ENCODE results near the gene CTNS.

Gene CTNS

DNA sequence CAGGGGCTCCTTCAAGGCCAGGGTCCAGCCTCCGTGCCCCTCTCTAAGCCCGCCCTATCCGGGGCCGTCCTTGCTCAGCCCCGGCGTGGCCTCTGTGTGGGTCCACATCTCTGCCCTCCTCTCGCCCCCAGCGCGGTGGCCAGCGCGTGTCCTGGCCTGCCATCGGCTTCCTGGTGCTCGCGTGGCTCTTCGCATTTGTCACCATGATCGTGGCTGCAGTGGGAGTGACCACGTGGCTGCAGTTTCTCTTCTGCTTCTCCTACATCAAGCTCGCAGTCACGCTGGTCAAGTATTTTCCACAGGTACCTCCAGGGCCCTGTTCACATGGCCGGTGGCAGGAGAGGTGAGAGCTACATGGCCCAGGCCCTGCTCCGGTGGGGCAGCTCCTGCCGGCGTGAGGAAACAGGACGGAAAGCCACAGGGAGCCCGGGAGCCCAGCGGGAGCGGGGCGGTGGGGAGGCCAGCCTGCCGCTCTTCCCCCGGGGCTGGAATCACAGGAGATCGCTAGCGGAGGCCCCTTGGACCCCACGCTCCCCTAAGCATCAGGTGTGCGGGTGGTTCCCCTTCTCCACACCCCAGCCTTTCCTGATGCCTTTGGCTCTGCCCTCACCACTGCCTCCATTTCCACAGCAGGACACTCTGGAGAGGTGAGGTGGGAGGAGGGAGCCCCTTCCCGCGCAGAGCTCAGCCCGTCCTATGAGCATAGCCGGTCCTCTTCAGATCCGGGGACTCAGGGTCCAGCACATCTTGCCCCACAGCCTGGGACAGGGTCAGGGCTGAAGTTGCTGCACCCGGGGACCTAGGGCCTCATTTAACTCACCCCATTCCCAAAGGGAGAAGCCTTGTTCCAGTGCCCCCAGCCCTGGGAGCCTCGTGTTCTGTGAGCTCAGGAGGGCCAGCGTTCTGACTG lies 21.6 kb downstream of the CTNS start:
- peak in 13 of 58 donors; percentile 8 to 44 (median 22) for DNase-seq

DNA sequence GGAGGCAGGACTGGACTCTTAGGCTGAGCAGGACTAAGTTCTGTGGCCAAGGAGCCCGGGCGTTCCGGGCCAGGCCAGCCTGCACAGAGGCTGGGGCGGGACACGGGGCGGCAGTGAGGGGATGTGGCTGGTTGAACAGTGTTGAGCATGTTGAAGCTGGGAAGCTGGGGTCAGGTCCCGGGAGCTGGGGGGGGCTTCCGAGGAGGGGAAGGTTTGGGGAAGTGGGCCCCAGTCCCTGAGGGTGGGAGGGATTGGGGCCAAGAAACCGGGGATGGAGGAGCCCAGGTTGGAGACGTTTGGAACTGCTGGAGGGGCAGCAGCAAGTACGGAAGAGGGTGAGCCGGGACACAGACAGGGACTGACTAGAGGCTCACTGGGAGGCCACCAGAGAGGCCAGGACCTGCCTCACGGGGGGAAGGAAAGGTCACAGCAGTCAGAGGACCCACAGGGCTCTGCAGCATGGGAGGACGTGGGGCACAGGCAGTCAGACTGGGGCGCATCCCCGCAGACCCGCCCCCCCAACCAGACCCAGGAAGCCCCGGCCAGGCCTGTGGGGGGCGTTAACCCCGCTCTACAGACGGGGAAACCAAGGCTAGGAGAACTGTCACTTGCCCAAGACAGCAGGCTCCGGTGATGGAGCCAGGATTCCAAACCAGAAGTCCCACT lies 22.4 kb downstream of the CTNS start:
- DNase-seq: no peak

DNA sequence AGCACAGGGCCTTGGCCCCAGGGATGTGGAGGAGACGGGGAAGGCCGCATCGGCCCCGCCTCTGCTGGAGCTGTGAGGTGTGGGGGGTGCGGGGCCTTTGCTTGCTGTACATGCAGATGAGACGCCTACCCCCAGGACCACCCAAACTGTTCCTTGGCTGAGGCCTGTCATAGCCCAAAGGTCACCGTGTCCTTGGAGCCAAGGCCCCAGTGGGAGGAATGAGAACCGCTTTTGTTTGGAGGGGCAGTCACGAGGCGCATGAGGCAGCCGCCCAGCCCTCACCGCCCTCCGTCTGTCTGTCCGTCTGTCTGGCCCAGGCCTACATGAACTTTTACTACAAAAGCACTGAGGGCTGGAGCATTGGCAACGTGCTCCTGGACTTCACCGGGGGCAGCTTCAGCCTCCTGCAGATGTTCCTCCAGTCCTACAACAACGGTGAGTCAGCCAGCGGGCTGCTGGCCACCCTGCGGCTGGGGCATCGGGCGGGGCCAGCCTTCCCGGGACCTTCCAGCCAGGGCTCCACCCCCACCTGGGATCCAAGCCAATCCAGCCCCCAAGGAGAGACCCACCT lies 23.1 kb downstream of the CTNS start:
- DNase-seq: peak in 19 of 58 donors; percentile 7 to 67 (median 41)

DNA sequence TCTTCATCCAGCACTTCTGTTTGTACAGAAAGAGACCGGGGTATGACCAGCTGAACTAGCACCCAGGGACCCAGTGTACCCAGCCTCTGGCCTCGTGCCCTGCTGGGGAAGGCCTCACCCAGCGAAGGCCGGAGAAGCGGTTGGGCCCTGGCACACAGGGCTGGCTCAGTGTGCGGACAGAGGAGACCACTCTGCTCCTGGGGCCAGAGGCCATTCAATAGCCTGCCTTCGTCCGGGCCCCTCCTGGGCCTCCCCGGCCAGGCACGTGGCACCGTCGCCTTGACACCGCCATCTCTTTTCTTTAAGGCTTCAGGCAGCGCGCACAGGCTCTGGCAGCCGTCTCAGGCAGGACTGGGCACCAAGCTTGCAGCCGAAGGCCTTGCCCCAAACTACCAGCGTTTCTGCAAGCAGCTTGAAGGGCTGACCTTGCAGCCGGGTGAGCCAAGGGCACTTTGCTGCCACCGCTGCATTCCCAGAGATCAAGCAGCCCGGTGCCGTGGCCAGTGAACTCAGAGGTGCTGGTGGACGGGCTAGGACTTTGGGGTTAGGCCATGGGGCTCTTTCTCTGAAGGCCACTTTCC lies 23.8 kb downstream of the CTNS start:
- peak in 30 of 58 donors; percentile 10 to 77 (median 34) for DNase-seq

DNA sequence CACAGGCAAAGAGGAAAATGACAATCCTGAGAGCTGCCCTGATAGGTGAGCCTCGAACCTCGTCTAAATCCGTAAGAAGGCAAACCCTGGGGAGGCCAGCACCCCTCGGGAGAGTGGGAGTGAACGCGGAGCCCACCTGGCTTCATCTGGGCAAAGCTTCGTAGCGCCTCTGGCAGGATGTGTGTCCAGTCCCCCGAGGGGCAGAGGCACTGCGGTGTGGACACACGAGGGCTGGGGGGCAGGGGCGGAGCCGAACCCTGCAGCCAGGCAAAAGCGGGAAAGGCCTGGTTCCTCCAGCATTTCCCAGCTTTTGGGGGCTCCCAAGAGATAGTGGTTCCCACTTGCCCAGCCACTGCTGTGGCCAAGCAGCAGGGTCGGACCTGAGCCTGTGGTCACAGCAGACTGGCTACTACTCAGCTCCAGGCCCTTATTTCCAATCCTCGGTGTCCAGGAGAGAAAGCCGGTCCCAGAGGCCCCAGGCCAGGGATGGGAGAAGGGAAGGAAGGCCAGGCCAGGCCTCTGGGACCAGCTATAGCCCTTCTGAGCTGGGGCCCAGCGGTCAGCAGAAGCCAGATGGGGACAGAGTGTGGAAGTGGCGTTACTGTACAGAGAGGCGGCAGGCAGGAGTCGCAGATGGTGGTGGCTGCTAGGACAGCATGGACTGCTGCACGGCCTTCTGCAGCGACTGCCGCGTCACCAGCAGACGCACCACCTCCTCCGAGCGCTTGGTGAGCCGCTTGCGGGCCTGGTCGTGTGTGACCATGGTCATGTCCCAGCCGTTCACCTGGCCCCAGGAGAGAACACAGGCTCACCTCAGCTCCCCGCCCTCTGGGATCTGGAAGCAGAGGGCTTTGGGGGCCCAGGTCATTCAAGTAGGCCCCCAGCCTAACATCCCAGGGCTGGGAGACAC lies 26.8 kb downstream of the CTNS start:
- DNase-seq: no peak

DNA sequence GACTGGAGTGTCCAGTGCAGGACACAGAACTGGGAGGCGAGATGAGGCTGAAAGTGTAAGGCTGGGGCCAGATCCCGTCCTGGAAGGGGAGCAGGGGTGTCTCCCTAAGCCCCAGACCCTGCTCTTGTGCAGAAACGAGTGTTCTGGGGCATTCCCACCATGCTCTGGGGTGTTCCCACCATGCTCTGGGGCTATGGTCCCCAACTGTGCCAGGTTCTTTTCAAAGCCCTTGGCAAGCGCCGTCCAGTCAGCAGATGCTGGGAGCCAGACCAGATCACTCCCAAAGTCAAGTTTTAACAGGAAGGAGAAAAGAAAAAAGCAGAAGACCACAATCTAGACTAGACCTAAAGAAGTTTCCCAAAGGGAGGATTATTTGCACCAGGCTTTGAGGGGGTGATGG lies 29.3 kb downstream of the CTNS start:
- peak in 41 of 58 donors; percentile 4 to 67 (median 40) for DNase-seq

DNA sequence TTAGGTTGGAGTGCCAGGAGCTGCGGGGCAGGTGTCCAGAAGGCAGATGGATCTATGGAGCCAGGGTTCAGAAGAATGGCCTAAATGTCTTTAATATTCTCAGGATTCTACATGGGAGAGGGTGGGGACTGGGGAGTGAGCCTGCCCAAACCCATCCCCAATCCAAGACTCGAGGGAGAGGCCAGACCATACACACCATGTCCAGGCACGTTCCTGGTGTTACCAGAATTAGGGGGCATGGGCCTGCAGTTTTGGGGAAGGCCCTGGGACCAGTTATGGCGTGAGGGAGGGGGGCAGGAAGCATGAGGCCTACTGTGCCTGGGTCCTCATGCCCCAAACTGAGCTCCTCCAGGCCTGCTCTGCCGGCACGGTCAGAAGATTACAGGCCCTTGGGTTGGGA lies 30.0 kb downstream of the CTNS start:
- DNase-seq: no peak

DNA sequence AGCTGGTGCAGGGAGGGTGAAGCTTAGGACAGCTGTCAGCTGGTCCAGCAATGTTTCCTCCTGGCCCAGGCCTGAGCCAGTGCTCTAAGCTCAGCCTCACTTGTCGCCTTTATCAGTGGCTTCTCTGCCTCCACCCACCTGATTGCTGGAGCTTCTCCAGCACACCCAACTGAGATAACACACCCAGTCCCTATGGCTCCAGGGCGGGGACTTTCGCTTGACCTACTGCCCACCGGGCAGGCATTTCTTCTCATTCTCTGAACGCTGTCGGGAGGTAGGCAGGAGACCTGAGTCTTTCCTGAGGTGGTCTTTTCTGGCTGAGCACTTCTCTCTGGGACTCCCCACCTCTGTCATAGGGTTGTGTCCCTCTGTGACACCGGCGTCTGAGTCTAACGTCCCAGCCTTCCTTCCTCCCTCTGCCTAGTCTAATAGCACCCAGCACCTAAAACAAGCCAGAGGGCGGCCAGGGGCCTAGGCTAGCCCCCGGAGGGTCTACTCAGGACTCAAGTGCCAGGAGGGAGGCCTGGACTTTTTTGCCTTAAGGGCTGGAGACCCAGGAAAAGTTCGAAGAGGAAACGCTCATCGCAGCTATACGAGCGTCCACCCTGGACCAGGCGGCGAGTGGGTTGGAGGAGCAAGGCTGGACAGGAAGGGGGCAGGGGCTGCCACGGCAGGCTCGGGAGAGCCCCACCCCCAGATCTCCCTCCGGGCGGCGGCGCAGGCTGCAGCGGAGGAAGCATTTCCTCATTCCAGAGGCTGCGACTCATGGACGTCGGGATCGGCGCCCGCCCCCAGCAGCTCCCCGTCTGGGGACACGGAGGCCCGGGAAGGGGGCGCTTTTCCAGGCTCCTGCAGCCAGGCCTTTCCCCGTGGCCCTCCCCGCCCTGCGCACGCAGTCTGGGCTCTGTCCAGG lies 31.1 kb downstream of the CTNS start:
- DNase-seq: peak in 37 of 58 donors; percentile 29 to 84 (median 71)

DNA sequence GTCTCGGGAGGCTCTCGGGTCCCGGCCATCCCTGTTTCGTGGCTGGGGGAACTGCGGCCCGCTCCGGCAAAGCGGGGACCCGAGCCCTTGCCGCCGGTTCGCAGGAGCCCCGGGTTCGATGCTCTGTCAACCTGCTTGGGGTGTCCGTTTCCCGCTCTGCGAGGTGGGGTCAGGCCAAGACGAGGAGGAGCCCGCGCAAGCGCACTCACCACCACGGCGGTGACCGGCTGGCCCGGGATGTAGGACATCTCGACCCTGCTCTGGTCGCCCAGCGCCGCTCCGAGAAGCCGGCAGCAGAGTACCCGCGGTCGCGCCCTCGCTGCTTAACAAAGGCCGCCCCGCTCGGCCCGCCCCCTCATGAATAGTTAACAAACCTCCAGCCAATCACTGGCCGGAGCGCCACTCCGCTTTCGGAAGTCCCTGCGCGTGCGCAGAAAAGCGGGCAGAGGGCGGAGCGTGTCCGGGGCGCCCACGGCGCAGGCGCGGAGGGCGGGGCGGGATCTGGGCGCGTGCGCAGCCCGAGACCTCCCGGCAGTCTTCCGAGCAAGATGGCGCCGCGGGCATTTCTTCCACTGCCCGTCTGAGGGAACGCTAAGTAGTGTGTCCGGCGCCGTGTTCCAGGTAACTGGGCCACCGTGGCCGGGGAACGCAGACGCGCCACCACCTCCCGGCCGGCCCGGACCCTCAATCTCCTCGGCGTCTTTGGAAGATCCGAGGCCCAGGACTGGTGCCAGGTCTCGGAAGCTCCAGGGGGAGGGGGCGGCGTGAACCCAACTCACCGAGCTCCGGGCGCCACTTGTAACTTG lies 31.9 kb downstream of the CTNS start, which contains the start of the genes EMC6 and TAX1BP3:
EMC6 (plus strand) TSS at position 534 of the 806 bp plus-strand sequence. CDS start 335 bp downstream, outside the sequence.
TAX1BP3 (minus strand) TSS at position 300 of the 806 bp plus-strand sequence; CDS start at position 248, 52 bp downstream.
- peak; percentile 89 to 100 (median 98) for DNase-seq

DNA sequence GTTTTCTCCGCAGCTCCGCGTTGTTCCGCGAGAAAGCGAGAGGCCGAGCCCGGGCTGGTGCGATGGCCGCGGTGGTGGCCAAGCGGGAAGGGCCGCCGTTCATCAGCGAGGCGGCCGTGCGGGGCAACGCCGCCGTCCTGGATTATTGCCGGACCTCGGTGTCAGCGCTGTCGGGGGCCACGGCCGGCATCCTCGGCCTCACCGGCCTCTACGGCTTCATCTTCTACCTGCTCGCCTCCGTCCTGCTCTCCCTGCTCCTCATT lies 32.5 kb downstream of the CTNS start:
- peak in 1 of 58 donors; percentile 53 for DNase-seq

DNA sequence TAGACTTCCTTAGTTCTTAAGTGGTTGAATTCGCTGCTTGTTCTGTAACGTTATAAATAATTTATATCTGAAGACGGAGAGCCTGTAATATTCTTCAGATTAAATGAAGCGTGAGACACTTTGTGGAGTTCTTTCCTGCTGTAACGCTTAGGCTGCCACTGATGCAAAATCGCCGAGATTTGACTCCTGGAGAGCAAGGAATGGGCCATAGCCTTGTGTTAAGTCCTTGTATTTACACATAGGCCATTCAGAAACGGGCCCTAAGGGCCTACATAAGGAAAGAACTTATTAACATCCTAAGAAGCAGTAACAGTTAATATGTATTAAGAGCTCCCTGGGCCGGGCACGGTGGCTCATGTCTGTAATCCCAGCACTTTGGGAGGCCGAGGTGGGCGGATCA lies 33.0 kb downstream of the CTNS start:
- DNase-seq: no peak

DNA sequence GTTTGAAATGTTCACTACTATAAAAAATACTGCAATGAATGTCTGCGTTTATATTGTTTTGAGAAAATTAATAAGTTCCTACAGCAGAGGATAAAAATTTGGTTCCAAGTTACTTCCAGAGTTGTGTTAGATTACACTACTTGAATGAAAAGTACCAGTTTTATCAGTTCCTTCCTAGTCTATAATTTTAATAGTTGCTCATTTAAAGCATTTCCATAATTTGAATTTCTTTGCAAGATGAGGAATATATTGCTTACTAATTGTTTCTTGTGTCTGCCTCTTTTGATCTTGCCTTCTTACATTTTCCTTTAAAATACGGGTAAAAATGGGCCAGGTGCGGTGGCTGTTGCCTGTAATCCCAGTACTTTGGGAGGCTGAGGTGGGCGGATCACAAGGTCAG lies 36.0 kb downstream of the CTNS start:
- DNase-seq: no peak

DNA sequence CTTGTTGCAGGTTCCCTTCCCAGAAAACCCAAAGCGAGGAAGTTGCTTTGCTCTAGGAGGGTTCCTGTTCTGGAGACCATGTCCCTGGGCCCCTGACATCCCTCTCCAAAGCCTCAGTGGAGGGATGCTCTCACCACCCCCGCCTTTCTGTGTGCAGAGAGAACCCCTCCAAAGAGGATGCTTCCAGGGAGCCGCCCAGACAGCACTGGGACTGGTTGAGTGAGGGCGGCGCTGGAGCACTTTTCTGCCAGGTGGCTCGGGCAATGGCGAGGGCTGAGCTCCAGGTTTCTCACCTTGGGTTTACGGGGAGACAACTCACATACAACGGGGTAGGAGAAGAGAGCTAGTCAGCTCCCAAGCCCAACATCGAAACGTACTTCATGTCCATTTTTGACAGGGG lies 39.3 kb downstream of the CTNS start:
- no peak for DNase-seq

DNA sequence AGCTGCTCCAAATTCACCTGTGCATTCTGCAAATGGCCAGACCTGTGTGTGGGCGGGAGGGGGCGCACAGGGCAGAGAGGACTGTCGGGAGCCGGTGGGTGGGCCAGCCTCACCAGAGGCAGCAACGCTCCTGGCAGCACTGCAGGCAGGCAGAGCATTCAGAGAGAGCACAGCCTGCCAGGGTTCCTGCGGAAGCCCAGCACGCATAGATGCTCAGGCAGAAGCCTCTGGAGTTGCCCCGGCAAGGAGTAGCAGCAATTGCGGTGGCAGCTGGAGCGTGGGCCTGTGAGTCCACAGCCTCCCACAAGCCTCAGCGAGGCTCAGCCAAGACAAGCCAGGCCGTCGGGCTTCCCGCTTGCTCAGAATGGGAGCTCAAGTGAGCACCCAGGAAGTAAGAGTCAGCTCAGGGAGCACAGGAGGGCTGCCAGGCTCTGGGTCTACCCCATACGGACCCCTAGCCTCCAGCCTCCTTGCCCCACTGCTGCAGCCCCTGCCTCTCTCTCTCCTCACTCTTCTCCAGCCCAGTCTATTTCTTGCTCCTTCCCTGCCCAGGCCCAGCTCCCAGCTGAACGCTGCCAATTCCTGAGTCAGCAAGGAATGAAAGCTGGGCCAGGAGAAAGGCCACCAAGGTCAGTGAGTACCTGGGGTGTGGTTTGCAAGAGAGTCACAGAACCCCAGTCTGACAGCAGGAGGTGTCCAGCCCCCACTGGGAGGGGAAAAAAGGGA lies 41.7 kb downstream of the CTNS start:
- peak in 35 of 58 donors; percentile 12 to 85 (median 51) for DNase-seq

DNA sequence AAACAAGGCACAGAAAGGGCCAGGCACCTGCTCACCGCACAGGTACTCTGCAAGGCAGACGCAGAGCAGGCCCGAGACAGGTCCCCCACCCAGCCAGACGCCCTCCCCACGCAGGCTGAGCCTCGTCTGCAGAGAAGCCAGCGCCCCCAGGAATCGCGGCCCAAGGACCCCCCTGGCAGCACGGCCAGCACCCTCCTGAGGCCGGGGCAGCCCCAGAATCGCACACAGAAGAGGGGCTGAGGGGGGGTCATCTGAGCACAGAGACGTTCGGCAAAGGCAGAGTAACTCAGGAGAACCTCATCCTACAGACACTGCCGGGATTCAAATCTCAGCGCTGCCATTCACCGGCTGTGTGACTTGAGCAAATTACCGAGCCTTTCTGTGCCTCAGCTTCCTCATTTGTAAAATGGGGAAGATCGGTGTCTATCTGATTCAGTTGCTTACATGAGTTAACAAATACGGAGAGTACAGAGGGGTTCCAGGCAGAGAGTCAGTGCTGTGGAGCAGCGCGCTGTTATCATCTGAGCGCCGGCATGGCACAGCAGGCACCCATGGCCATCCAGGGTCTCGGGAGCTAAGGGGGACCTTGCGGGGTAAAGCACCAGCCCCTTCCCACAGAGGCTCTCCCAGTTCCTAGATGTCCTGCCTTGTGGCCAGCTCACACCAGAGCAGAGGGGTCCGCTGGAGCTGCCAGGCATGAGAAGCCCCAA lies 42.4 kb downstream of the CTNS start:
- DNase-seq: no peak

DNA sequence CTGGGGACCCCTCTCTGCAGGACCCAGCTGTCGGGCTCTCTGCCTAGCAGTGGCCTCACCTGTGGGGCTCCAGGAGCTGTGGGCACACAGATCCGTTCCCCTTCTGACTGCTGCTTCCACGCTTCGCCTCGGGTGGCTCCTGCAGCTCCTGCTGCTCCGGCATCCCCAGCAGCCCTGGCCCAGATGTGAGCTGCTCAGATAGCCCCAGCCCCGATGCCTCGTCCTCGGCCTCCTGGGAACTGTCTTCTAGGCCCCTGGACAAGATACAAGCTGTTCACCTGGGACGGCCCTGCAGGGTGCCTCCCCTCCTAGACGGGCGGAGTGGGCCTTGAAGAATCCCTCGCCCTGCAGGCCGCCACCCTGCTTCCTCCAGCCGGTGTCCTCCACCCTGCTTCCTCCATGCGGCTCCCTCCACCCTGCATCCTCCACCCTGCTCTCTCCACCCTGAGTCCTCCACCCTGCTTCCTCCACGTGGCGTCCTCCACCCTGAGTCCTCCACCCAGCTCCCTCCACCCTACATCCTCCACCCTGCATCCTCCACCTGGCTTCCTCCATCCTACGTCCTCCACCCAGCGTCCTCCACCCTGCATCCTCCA lies 43.1 kb downstream of the CTNS start:
- DNase-seq: no peak

DNA sequence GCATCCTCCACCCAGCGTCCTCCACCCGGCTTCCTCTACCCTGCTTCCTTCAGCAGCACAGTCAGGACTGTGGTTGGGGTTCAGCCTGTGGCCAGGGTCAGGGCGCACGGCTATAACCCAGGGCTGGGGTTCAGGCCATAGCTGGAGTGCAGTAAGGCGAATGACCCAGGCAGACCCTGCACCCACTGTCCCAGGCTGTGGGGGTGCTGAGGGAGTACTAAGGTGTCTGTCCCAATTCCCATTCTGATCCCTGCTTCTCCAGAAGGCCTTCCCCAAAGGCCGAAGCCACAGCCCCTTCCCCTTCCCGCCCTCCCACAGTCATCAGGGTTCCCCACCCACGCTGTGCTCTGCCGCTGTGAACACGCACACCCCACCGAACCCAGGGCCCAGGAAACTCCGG lies 44.5 kb downstream of the CTNS start:
- DNase-seq: no peak

Data from anterior cingulate cortex (tissue), 58 donors.